ENCODE data around the gene EXOC4.

The EXOC4 gene

GRCh38 chr7:133704453-133704852, 451.6 kb downstream of the EXOC4 start:
- Histone ChIP-seq H3K4me2 (no peak overlapping the region), H3K4me3 (no peak overlapping the region), H3K27me3 (no peaks in the 10 kb centered on the region), H3K4me1 (no peaks in the 10 kb centered on the region), H3K9me3 (no peaks in the 10 kb centered on the region), H4K20me1 (no peaks in the 10 kb centered on the region), H3K9ac (no peak overlapping the region), H3K36me3 (no peaks in the 10 kb centered on the region), H3K27ac (no peak overlapping the region)
- TF ChIP-seq Cebpa-rat (IDR thresholded peaks at IDR 0.05): no peak

GRCh38 chr7:133705596-133705995, 452.7 kb downstream of the EXOC4 start:
- Histone ChIP-seq H4K20me1 (no peaks in the 10 kb centered on the region), H3K36me3 (no peaks in the 10 kb centered on the region), H3K4me3 (no peak overlapping the region), H3K4me2 (no peak overlapping the region), H3K9me3 (no peaks in the 10 kb centered on the region), H3K4me1 (no peaks in the 10 kb centered on the region), H3K27ac (no peak overlapping the region), H3K27me3 (no peaks in the 10 kb centered on the region), H3K9ac (no peak overlapping the region)
- no peak for TF ChIP-seq Cebpa-rat (IDR thresholded peaks at IDR 0.05)

- no peaks in the 10 kb centered on the region for H3K4me1 ChIP-seq
- H3K27ac ChIP-seq: no peak overlapping the region
- no peak overlapping the region for H3K4me2 ChIP-seq
- H3K9me3 ChIP-seq: no peaks in the 10 kb centered on the region
- no peaks in the 10 kb centered on the region for H3K27me3 ChIP-seq
- H4K20me1 ChIP-seq: no peaks in the 10 kb centered on the region
- H3K4me3 ChIP-seq: no peak overlapping the region
- no peaks in the 10 kb centered on the region for H3K36me3 ChIP-seq
- no peak overlapping the region for H3K9ac ChIP-seq
- TF ChIP-seq Cebpa-rat (IDR thresholded peaks at IDR 0.05): no peak
Measured at GRCh38 chr7:133706016-133706415, 453.1 kb downstream of the EXOC4 start.

GRCh38 chr7:133709036-133709880, 456.4 kb downstream of the EXOC4 start:
- Histone ChIP-seq H4K20me1 (no peaks in the 10 kb centered on the region), H3K4me2 (no peak overlapping the region), H3K4me1 (no peaks in the 10 kb centered on the region), H3K36me3 (no peaks in the 10 kb centered on the region), H3K4me3 (no peak overlapping the region), H3K9me3 (0 out of 2 replicates have a peak, but pooled peaks cover 4% of the 10 kb centered on the region), H3K27me3 (no peaks in the 10 kb centered on the region), H3K27ac (no peak overlapping the region), H3K9ac (no peak overlapping the region)
- TF ChIP-seq Cebpa-rat (IDR thresholded peaks at IDR 0.05): no peak

GRCh38 chr7:133712544-133712943, 459.7 kb downstream of the EXOC4 start:
- no peak overlapping the region for H3K4me2 ChIP-seq
- no peaks in the 10 kb centered on the region for H3K4me1 ChIP-seq
- TF ChIP-seq Cebpa-rat (IDR thresholded peaks at IDR 0.05): no peak
- H3K4me3 ChIP-seq: no peak overlapping the region
- no peaks in the 10 kb centered on the region for H4K20me1 ChIP-seq
- 0 out of 2 replicates have a peak, but pooled peaks cover 4% of the 10 kb centered on the region for H3K9me3 ChIP-seq
- H3K27ac ChIP-seq: no peak overlapping the region
- no peaks in the 10 kb centered on the region for H3K36me3 ChIP-seq
- H3K27me3 ChIP-seq: no peaks in the 10 kb centered on the region
- H3K9ac ChIP-seq: no peak overlapping the region

- Histone ChIP-seq H3K27ac (no peak overlapping the region), H4K20me1 (no peaks in the 10 kb centered on the region), H3K36me3 (no peaks in the 10 kb centered on the region), H3K9me3 (0 out of 2 replicates have a peak, but pooled peaks cover 4% of the 10 kb centered on the region), H3K9ac (no peak overlapping the region), H3K27me3 (no peaks in the 10 kb centered on the region), H3K4me2 (no peak overlapping the region), H3K4me1 (no peaks in the 10 kb centered on the region), H3K4me3 (no peak overlapping the region)
- TF ChIP-seq Cebpa-rat (IDR thresholded peaks at IDR 0.05): no peak
Measured at GRCh38 chr7:133714654-133715053, 461.8 kb downstream of the EXOC4 start.

- TF ChIP-seq Cebpa-rat (IDR thresholded peaks at IDR 0.05): no peak
- Histone ChIP-seq H3K4me1 (no peaks in the 10 kb centered on the region), H3K4me3 (no peak overlapping the region), H3K36me3 (no peaks in the 10 kb centered on the region), H3K9me3 (no peaks in the 10 kb centered on the region), H4K20me1 (no peaks in the 10 kb centered on the region), H3K9ac (no peak overlapping the region), H3K27me3 (no peaks in the 10 kb centered on the region), H3K4me2 (no peak overlapping the region), H3K27ac (no peak overlapping the region)
Measured at GRCh38 chr7:133718131-133718530, 465.3 kb downstream of the EXOC4 start.

- Histone ChIP-seq H3K9me3 (no peaks in the 10 kb centered on the region), H3K4me2 (no peak overlapping the region), H4K20me1 (no peaks in the 10 kb centered on the region), H3K4me1 (no peaks in the 10 kb centered on the region), H3K27ac (no peak overlapping the region), H3K27me3 (no peaks in the 10 kb centered on the region), H3K36me3 (no peaks in the 10 kb centered on the region), H3K9ac (no peak overlapping the region), H3K4me3 (no peak overlapping the region)
- TF ChIP-seq Cebpa-rat (IDR thresholded peaks at IDR 0.05): no peak
Measured at GRCh38 chr7:133723044-133723443, 470.2 kb downstream of the EXOC4 start.

- H3K4me2 ChIP-seq: no peak overlapping the region
- H3K9me3 ChIP-seq: no peaks in the 10 kb centered on the region
- no peaks in the 10 kb centered on the region for H4K20me1 ChIP-seq
- no peak overlapping the region for H3K9ac ChIP-seq
- TF ChIP-seq Cebpa-rat (IDR thresholded peaks at IDR 0.05): no peak
- no peaks in the 10 kb centered on the region for H3K4me1 ChIP-seq
- H3K36me3 ChIP-seq: no peaks in the 10 kb centered on the region
- no peak overlapping the region for H3K27ac ChIP-seq
- H3K27me3 ChIP-seq: no peaks in the 10 kb centered on the region
- no peak overlapping the region for H3K4me3 ChIP-seq
Measured at GRCh38 chr7:133724148-133724547, 471.3 kb downstream of the EXOC4 start.

GRCh38 chr7:133724694-133725093, 471.8 kb downstream of the EXOC4 start:
- TF ChIP-seq Cebpa-rat (IDR thresholded peaks at IDR 0.05): no peak
- Histone ChIP-seq H3K4me2 (no peak overlapping the region), H4K20me1 (no peaks in the 10 kb centered on the region), H3K9ac (no peak overlapping the region), H3K4me3 (no peak overlapping the region), H3K4me1 (no peaks in the 10 kb centered on the region), H3K36me3 (no peaks in the 10 kb centered on the region), H3K27ac (no peak overlapping the region), H3K9me3 (no peaks in the 10 kb centered on the region), H3K27me3 (no peaks in the 10 kb centered on the region)

Measured in BLaER1 (cell line).